ENCODE results near the gene RAPGEF5. TPM values are rescaled to one million over a fixed set of nuclear protein-coding genes. Genes with fewer than 3 reads are reported as not detected.

Gene RAPGEF5, protein sequence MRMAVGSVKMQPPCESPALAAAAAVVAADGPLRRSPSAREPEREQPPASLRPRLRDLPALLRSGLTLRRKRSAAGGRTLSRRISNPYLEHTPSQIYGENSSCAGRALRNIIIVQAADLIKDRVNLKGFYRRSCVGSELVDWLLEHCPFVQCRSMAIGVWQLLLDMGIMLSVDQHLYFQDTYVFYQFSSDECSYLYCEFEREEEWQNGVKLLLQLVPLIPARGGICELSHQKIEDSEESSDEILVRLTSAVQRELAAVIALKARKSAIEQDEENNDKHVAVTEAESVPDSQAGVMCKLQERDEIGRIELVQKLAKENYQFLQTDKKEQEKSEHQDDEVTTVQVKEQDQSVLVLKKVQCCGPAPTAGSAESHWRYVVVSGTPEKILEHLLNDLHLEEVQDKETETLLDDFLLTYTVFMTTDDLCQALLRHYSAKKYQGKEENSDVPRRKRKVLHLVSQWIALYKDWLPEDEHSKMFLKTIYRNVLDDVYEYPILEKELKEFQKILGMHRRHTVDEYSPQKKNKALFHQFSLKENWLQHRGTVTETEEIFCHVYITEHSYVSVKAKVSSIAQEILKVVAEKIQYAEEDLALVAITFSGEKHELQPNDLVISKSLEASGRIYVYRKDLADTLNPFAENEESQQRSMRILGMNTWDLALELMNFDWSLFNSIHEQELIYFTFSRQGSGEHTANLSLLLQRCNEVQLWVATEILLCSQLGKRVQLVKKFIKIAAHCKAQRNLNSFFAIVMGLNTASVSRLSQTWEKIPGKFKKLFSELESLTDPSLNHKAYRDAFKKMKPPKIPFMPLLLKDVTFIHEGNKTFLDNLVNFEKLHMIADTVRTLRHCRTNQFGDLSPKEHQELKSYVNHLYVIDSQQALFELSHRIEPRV
- total RNA-seq, result 10 to 100 TPM; 16.7 to 23.2 TPM
- 4.8 TPM for polyA plus RNA-seq (2013, experiment 1 of 2)
- polyA plus RNA-seq (2013, experiment 2 of 2), result 4.7 TPM
- long read RNA-seq, experiment 1, partial matches to known transcripts, result 0 of 8 reads
- long read RNA-seq, experiment 1, other reads (novel, unspliced or antisense), result 8 of 8 reads
- long read RNA-seq, experiment 2, partial matches to known transcripts, result 1 of 8 reads
- long read RNA-seq, experiment 2, other reads (novel, unspliced or antisense), result 7 of 8 reads
- long read RNA-seq, experiment 3, full-length matches to known transcripts, result 1 of 12 reads
- long read RNA-seq, experiment 3, partial matches to known transcripts, result 4 of 12 reads
- long read RNA-seq, experiment 3, other reads (novel, unspliced or antisense), result 7 of 12 reads
- long read RNA-seq, experiment 4, partial matches to known transcripts, result 1 of 2 reads
- long read RNA-seq, experiment 4, other reads (novel, unspliced or antisense), result 1 of 2 reads

DNA sequence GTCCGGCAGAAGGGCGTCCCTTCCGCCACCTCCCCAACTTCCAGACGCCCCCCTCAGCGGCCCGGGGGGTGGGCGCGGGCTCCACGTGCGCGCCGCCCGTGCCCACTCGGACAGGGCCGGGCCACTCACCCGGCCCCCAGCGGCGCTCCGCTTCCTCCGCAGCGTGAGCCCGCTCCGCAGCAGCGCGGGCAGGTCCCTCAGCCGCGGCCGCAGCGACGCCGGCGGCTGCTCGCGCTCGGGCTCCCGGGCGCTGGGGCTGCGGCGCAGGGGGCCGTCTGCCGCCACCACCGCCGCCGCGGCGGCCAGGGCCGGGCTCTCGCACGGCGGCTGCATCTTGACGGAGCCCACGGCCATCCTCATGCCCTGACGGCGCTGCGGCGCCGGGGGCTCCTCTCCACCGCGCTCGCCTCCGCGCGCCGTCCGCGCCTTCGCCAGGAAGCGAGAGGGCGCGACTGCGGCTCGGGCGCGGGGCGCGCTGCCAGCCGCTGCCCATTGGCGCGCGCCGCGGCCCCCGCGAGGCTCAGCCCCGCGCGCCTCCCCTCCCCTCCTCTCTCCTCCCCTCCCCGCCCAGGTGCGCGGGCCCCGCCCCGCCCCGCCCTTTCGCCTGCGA is at the start of gene RAPGEF5:
TSS of gene RAPGEF5 (minus strand) at position 454 of the 610 bp plus-strand sequence. CDS start at position 360, 94 bp downstream.
- H3K4me3 Mint-ChIP-seq, result peak within 1 kb of the TSS; percentile 69
- peaks cover 6% of the 10 kb centered on the region for H3K36me3 Mint-ChIP-seq (ENCODE audit: low read depth)
- WGBS, 2 experiments (ENCODE audit: insufficient coverage in 1 of 2, insufficient read length in 1 of 2), result 0% methylated on average over 1 to 91 of the region's 95 CpGs
- Histone ChIP-seq H3K4me1 (ENCODE audit: control insufficient read depth, insufficient read depth, low read length) (peaks cover 6% of the 10 kb centered on the region), H3K27me3 (ENCODE audit: control insufficient read depth, insufficient read depth, low read length, poor library complexity, severe bottlenecking) (peaks cover 20% of the 10 kb centered on the region), H3K36me3 (ENCODE audit: control insufficient read depth, insufficient read depth, low read length) (no peaks in the 10 kb centered on the region), H3K27ac (ENCODE audit: low read depth, low read length) (no peak within 1 kb of the TSS), H3K4me3 (ENCODE audit: low read length) (peak within 1 kb of the TSS; percentile 79), H3K9me3 (ENCODE audit: control insufficient read depth, low read length) (peaks cover 21% of the 10 kb centered on the region), H3K9ac (ENCODE audit: extremely low read depth, low read length, poor library complexity, severe bottlenecking) (no peak within 1 kb of the TSS)
- H3K9me3 Mint-ChIP-seq, result peaks cover 16% of the 10 kb centered on the region
- H3K27ac Mint-ChIP-seq, result no peak within 1 kb of the TSS
- TF ChIP-seq, protein P1, sequence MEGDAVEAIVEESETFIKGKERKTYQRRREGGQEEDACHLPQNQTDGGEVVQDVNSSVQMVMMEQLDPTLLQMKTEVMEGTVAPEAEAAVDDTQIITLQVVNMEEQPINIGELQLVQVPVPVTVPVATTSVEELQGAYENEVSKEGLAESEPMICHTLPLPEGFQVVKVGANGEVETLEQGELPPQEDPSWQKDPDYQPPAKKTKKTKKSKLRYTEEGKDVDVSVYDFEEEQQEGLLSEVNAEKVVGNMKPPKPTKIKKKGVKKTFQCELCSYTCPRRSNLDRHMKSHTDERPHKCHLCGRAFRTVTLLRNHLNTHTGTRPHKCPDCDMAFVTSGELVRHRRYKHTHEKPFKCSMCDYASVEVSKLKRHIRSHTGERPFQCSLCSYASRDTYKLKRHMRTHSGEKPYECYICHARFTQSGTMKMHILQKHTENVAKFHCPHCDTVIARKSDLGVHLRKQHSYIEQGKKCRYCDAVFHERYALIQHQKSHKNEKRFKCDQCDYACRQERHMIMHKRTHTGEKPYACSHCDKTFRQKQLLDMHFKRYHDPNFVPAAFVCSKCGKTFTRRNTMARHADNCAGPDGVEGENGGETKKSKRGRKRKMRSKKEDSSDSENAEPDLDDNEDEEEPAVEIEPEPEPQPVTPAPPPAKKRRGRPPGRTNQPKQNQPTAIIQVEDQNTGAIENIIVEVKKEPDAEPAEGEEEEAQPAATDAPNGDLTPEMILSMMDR (conservative IDR thresholded peaks at IDR 0.05), result no peak
- peak; percentile 85 for DNase-seq
- H3K27me3 Mint-ChIP-seq (ENCODE audit: insufficient read depth), result peaks cover 36% of the 10 kb centered on the region
- H3K4me1 Mint-ChIP-seq, result peaks cover 22% of the 10 kb centered on the region

DNA sequence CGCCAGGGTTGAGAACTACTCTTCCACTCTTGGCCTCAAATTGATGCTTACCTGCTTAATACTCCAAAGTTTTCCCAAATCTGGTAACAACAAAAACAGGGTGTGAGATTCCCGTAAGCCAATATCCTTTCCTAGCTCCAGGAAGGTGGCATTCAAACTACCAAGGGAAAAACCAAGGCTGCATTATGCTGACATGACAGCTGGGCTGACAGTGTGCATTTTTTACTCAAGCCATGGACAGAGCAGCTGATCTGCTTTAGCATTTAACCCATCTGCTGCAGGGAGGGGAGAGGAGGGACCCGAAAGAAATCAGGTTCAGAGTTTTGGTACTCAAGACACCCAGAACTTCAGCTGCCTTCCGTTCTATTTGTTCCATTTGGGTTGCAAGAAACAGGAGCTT is 49.8 kb upstream of the RAPGEF5 start:
- peaks cover 9% of the 10 kb centered on the region for H3K9me3 ChIP-seq (ENCODE audit: control insufficient read depth, low read length)
- H3K4me1 ChIP-seq (ENCODE audit: control insufficient read depth, insufficient read depth, low read length), result peaks cover 3% of the 10 kb centered on the region
- TF ChIP-seq, protein P1 (conservative IDR thresholded peaks at IDR 0.05), result no peak
- no peak overlapping the region for H3K4me3 ChIP-seq (ENCODE audit: low read length)
- no peak overlapping the region for H3K9ac ChIP-seq (ENCODE audit: extremely low read depth, low read length, poor library complexity, severe bottlenecking)
- Mint-ChIP-seq H3K4me1 (peaks cover 22% of the 10 kb centered on the region), H3K27ac (no peak overlapping the region), H3K36me3 (ENCODE audit: low read depth) (no peaks in the 10 kb centered on the region), H3K27me3 (ENCODE audit: insufficient read depth) (no peaks in the 10 kb centered on the region), H3K4me3 (no peak overlapping the region), H3K9me3 (no peaks in the 10 kb centered on the region)
- DNase-seq, result no peak
- 89 to 93% methylated on average over 3 to 4 of the region's 4 CpGs for WGBS, 2 experiments (ENCODE audit: insufficient coverage in 1 of 2, insufficient read length in 1 of 2)
- no peak overlapping the region for H3K27ac ChIP-seq (ENCODE audit: low read depth, low read length)
- H3K27me3 ChIP-seq (ENCODE audit: control insufficient read depth, insufficient read depth, low read length, poor library complexity, severe bottlenecking), result no peaks in the 10 kb centered on the region
- H3K36me3 ChIP-seq (ENCODE audit: control insufficient read depth, insufficient read depth, low read length), result no peaks in the 10 kb centered on the region
